WTC11 (cell line): ENCODE results near the gene CENPQ.

Experiments
- JUN ChIP-seq: sonication (generic); formaldehyde crosslinking; IDR thresholded peaks from 2 replicates; pipeline ENCODE4 v1.8.0; 2023; ENCODE audit warnings: mild to moderate bottlenecking, missing genetic modification reagents
- NFE2L1 ChIP-seq: sonication (generic); formaldehyde crosslinking; IDR thresholded peaks from 2 replicates; pipeline ENCODE4 v1.8.1; 2023; ENCODE audit warnings: missing genetic modification reagents
- TF ChIP-seq, protein P1 (sequence below): fragments of 200-600 bp; IDR thresholded peaks from 2 replicates; pipeline ENCODE4 v1.8.0; 2022; ENCODE audit warnings: antibody characterized with exemption

GRCh38 chr6:49464691-49465090 lies 1.5 kb downstream of the CENPQ start:
- TF ChIP-seq JUN (CRISPR knock-in tag) (no peak), NFE2L1 (CRISPR knock-in tag) (no peak)
- TF ChIP-seq, protein P1, sequence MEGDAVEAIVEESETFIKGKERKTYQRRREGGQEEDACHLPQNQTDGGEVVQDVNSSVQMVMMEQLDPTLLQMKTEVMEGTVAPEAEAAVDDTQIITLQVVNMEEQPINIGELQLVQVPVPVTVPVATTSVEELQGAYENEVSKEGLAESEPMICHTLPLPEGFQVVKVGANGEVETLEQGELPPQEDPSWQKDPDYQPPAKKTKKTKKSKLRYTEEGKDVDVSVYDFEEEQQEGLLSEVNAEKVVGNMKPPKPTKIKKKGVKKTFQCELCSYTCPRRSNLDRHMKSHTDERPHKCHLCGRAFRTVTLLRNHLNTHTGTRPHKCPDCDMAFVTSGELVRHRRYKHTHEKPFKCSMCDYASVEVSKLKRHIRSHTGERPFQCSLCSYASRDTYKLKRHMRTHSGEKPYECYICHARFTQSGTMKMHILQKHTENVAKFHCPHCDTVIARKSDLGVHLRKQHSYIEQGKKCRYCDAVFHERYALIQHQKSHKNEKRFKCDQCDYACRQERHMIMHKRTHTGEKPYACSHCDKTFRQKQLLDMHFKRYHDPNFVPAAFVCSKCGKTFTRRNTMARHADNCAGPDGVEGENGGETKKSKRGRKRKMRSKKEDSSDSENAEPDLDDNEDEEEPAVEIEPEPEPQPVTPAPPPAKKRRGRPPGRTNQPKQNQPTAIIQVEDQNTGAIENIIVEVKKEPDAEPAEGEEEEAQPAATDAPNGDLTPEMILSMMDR, result no peak
